Measurements from ENCODE around the gene BTRC. TPM values are rescaled to one million over a fixed set of nuclear protein-coding genes. Genes with fewer than 3 reads are reported as not detected.

BTRC gene
- total RNA-seq, 4 donors from 2014 or later: 11.9 to 19.0 (median 12.2) TPM

DNA sequence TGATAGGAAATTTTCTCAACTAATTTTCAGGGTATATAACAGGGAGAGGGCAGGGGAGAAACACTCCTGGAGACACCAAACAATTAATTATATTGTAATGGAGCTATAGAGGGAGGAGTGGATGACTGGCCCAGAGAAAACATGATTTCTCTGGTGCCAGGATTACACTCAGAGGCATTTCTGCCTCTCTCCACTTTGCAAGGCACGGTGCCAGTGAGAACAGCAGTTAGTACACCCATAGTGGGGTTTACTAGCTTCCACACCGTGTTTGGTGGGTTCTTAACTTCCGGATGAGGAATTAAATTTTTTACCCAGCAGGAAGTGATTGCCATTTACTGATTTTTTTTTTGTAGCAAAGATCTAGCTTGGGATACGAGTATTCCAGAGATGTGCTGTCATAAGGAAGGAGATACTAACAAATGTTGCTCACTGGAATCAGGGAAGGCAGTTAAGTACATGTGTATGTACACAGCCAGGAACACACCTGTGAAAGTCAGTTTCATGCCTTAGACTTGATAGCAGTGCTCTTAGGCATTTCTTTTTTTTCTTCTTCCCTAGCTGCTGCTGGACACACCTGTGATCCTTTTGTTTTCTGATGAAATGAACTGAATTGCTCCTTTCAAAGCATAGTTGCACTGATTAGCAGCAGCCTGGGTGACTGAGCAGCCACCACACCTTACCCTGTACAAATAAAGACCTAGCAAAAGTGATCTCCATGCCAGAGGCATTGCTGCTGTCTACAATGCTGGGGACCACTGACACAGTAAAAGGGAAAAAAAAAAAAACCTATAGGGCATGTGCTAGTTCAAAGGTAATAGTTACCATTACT lies 176.0 kb downstream of the BTRC start:
- no peak for DNase-seq
- Histone ChIP-seq H3K36me3 (peaks cover 0 to 11% (median 0%) of the 10 kb centered on the region in 3 donors), H3K9me3 (no peaks in the 10 kb centered on the region), H3K4me3 (no peak overlapping the region), H3K27me3 (no peaks in the 10 kb centered on the region), H3K4me1 (no peaks in the 10 kb centered on the region), H3K27ac (no peak overlapping the region)
- TF ChIP-seq, protein P1, sequence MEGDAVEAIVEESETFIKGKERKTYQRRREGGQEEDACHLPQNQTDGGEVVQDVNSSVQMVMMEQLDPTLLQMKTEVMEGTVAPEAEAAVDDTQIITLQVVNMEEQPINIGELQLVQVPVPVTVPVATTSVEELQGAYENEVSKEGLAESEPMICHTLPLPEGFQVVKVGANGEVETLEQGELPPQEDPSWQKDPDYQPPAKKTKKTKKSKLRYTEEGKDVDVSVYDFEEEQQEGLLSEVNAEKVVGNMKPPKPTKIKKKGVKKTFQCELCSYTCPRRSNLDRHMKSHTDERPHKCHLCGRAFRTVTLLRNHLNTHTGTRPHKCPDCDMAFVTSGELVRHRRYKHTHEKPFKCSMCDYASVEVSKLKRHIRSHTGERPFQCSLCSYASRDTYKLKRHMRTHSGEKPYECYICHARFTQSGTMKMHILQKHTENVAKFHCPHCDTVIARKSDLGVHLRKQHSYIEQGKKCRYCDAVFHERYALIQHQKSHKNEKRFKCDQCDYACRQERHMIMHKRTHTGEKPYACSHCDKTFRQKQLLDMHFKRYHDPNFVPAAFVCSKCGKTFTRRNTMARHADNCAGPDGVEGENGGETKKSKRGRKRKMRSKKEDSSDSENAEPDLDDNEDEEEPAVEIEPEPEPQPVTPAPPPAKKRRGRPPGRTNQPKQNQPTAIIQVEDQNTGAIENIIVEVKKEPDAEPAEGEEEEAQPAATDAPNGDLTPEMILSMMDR (IDR thresholded peaks at IDR 0.05): no peak
- no peak for TF ChIP-seq POLR2A (IDR thresholded peaks at IDR 0.05)

DNA sequence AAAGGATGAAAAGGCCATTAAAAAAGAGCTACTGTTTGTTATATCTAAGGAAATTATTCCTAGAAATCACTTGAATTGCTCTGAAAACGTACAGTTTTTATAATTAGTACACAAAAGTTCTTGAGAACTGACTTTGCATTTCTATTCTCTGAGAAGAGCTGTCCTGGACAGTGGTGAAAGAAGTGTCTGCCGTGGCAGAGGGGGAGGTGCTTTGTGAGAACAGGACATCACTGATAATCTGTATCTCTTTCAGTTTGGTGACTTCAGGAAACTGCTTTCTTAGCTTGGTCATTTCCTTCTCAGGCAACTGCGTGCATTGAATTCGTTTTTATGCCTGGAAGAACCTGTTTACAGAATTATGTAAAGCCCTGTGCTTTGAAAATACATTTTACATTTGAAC lies 182.0 kb downstream of the BTRC start:
- no peaks in the 10 kb centered on the region for H3K9me3 ChIP-seq
- H3K27me3 ChIP-seq: no peaks in the 10 kb centered on the region
- H3K4me3 ChIP-seq: no peak overlapping the region
- H3K27ac ChIP-seq: no peak overlapping the region
- H3K4me1 ChIP-seq: no peaks in the 10 kb centered on the region
- no peak for TF ChIP-seq POLR2A (IDR thresholded peaks at IDR 0.05)
- TF ChIP-seq, protein P1 (IDR thresholded peaks at IDR 0.05): no peak
- no peak for DNase-seq
- peaks cover 0 to 18% (median 0%) of the 10 kb centered on the region in 3 donors for H3K36me3 ChIP-seq

DNA sequence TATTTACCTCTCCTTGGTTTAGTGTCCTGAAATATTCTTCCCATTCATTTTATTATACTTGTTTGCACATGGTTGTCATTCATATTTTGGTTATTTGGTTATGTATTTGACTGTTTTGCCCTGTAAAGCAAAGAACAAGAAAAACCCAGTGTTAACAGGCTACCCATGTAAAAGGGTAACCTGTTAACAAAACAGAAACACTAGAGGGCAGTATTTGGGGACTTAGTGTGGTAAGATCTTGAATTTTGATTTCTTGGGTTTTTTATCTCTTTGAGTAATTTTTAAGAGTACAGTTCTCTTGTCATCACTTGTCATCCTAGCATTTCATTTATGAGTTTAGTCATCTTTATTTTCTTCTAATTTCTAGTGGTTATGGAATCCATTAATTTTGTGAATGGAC lies 182.8 kb downstream of the BTRC start:
- Histone ChIP-seq H3K4me3 (no peak overlapping the region), H3K27me3 (no peaks in the 10 kb centered on the region), H3K4me1 (no peaks in the 10 kb centered on the region), H3K9me3 (no peaks in the 10 kb centered on the region), H3K36me3 (peaks cover 0 to 18% (median 0%) of the 10 kb centered on the region in 3 donors), H3K27ac (no peak overlapping the region)
- no peak for DNase-seq
- TF ChIP-seq, protein P1 (IDR thresholded peaks at IDR 0.05): peak in 5 of 6 experiments; percentile 33 to 53 (median 45)
- no peak for TF ChIP-seq POLR2A (IDR thresholded peaks at IDR 0.05)

DNA sequence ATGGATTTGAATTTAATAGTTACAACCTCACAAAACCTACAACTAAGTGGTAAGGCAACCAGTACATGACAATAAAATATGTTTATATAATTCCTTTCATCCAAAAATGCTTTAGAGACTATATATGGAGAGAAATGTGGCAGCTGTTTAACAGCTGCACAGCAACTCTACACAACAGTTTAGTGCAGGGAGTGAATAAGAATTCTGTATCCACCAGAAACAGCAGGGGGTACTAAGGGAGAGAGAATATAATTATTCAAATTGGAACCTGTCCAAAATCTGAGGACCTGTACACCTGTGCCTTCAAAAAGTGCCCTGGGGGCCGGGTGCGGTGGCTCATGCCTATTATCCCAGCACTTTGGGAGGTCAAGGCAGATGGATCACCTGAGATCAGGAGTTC lies 184.5 kb downstream of the BTRC start:
- no peak for DNase-seq
- Histone ChIP-seq H3K27ac (no peak overlapping the region), H3K27me3 (no peaks in the 10 kb centered on the region), H3K36me3 (peaks cover 0 to 9% (median 0%) of the 10 kb centered on the region in 3 donors), H3K4me3 (no peak overlapping the region), H3K9me3 (no peaks in the 10 kb centered on the region), H3K4me1 (no peaks in the 10 kb centered on the region)
- TF ChIP-seq POLR2A (IDR thresholded peaks at IDR 0.05): no peak
- TF ChIP-seq, protein P1 (IDR thresholded peaks at IDR 0.05): no peak

DNA sequence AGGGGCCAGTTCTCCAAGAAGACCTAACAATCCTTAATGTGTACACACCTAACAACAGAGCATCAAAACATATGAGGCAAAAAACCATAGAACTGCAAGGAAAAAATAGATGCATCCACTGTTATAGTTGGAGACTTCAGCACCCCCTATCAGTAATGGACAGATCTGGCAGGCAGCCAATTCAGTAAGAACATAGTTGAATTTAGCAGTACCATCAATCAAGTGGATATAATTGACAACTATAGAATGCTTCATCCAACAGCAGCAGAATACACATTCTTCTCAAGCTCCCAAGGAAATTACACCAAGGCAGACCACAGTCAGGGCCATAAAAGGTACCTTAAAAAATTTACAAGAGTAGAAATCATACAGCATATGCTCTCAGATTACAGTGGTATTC lies 191.9 kb downstream of the BTRC start:
- DNase-seq: no peak
- Histone ChIP-seq H3K36me3 (no peaks in the 10 kb centered on the region), H3K27me3 (no peaks in the 10 kb centered on the region), H3K9me3 (no peaks in the 10 kb centered on the region), H3K4me3 (no peak overlapping the region), H3K27ac (no peak overlapping the region), H3K4me1 (no peaks in the 10 kb centered on the region)
- TF ChIP-seq POLR2A (IDR thresholded peaks at IDR 0.05): no peak
- TF ChIP-seq, protein P1 (IDR thresholded peaks at IDR 0.05): no peak

Measured in Peyer's patch (tissue), 4 donors.